OCI-M2 (cell line): Measurements from ENCODE around the gene KIF20A.
"Not testable (repeated sequence)": the region's sequence is repeated elsewhere in the genome, so short reads cannot be mapped to it uniquely, and the experiment has no call there.

Experiments
- DNase-seq: peaks from one replicate; lab custom pipeline; 2025; ENCODE audit not compliant: unreplicated experiment; lab: John Stamatoyannopoulos, UW

KIF20A gene

GRCh38 chr5:138178516-138179276 is at the start of gene KIF20A, which contains the start of gene BRD8:
KIF20A (plus strand) TSS chr5:138179112; CDS start chr5:138179681, 569 bp downstream.
BRD8 (minus strand) TSS chr5:138178630; CDS start chr5:138178614, 16 bp downstream.
- DNase-seq = peak; percentile 93

GRCh38 chr5:138129347-138129746 is 49.6 kb upstream of the KIF20A start:
- DNase-seq = no peak

- DNase-seq = no peak
Measured at GRCh38 chr5:138132543-138132942, 46.4 kb upstream of the KIF20A start.

GRCh38 chr5:138138949-138139780 is 39.7 kb upstream of the KIF20A start, which contains the start of gene NME5:
NME5 (minus strand) TSS chr5:138139428; CDS start chr5:138138780, 648 bp downstream.
- no peak for DNase-seq

- DNase-seq = no peak
Measured at GRCh38 chr5:138139781-138140090, 39.2 kb upstream of the KIF20A start.

- DNase-seq = no peak
Measured at GRCh38 chr5:138140268-138140667, 38.6 kb upstream of the KIF20A start.

GRCh38 chr5:138141734-138142133 is 37.2 kb upstream of the KIF20A start:
- DNase-seq = no peak

- DNase-seq = not testable (repeated sequence)
Measured at GRCh38 chr5:138143578-138143977, 35.3 kb upstream of the KIF20A start.

- DNase-seq = no peak
Measured at GRCh38 chr5:138148811-138149210, 30.1 kb upstream of the KIF20A start.

GRCh38 chr5:138149530-138149929 is 29.4 kb upstream of the KIF20A start:
- no peak for DNase-seq

GRCh38 chr5:138155977-138156376 is 22.9 kb upstream of the KIF20A start:
- not testable (repeated sequence) for DNase-seq

- DNase-seq = no peak
Measured at GRCh38 chr5:138157626-138158025, 21.3 kb upstream of the KIF20A start.

- no peak for DNase-seq
Measured at GRCh38 chr5:138159666-138160065, 19.2 kb upstream of the KIF20A start.

- no peak for DNase-seq
Measured at GRCh38 chr5:138160706-138161105, 18.2 kb upstream of the KIF20A start.

GRCh38 chr5:138163721-138164120 is 15.2 kb upstream of the KIF20A start:
- DNase-seq = no peak

GRCh38 chr5:138169124-138169523 is 9.8 kb upstream of the KIF20A start:
- DNase-seq = no peak

- DNase-seq = no peak
Measured at GRCh38 chr5:138170299-138170698, 8.6 kb upstream of the KIF20A start.

- DNase-seq = no peak
Measured at GRCh38 chr5:138177941-138178515, 884 bp upstream of the KIF20A start.

- no peak for DNase-seq
Measured at GRCh38 chr5:138179277-138179857, 455 bp downstream of the KIF20A start.

GRCh38 chr5:138180183-138180782 is 1.4 kb downstream of the KIF20A start:
- peak; percentile 11 for DNase-seq

GRCh38 chr5:138180841-138181240 is 1.9 kb downstream of the KIF20A start:
- DNase-seq = no peak
